Stomach smooth muscle (tissue), 2 donors: ENCODE measurements around the gene RAB22A.
"Not testable (repeated sequence)": the region's sequence is repeated elsewhere in the genome, so short reads cannot be mapped to it uniquely, and the experiment has no call there.

ENCODE experiments used
- H3K27ac ChIP-seq: one replicate; pipeline ENCODE4 v1.7.0; 2013; ENCODE audit warnings: mild to moderate bottlenecking, low read length, inconsistent platforms
- H3K27me3 ChIP-seq, 2 donors: one replicate each; pipeline ENCODE4 v1.7.0; 2013; ENCODE audit warnings: low read length in 2 of 2; ENCODE audit not compliant: insufficient read depth in 2 of 2, control insufficient read depth in 1 of 2
- H3K36me3 ChIP-seq, 2 donors: one replicate each; pipeline ENCODE4 v1.7.0; 2013; ENCODE audit warnings: low read length in 2 of 2; ENCODE audit not compliant: control insufficient read depth in 2 of 2, insufficient read depth in 2 of 2
- H3K4me1 ChIP-seq: one replicate; pipeline ENCODE4 v1.7.0; 2013; ENCODE audit warnings: low read length; ENCODE audit not compliant: control insufficient read depth, insufficient read depth
- H3K4me3 ChIP-seq, 2 donors: one replicate each; pipeline ENCODE4 v1.7.0; 2013; ENCODE audit warnings: low read length in 2 of 2
- H3K9ac ChIP-seq, 2 donors: one replicate each; pipeline ENCODE4 v1.7.0; 2013; ENCODE audit warnings: low read length in 2 of 2, mild to moderate bottlenecking in 1 of 2
- H3K9me3 ChIP-seq, 2 donors: one replicate each; pipeline ENCODE4 v1.7.0; 2013; ENCODE audit warnings: low read length in 2 of 2; ENCODE audit not compliant: control insufficient read depth in 2 of 2
- donor health status: healthy.
- donor health status: Pancreatic carcinoma.

RAB22A gene

DNA sequence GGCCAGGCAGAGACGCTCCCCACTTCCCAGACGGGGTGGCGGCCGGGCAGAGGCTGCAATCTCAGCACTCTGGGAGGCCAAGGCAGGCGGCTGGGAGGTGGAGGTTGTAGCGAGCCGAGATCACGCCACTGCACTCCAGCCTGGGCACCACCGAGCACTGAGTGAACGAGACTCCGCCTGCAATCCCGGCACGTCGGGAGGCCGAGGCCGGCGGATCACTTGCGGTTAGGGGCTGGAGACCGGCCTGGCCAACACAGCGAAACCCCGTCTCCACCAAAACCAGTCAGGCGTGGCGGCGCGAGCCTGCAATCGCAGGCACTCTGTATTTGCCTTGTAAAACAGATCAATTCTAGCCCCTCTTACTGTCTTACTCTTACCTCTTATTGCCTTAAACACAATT is 105.3 kb downstream of the RAB22A start:
- not testable (repeated sequence) for H3K9ac ChIP-seq, H3K4me3 ChIP-seq, H3K27me3 ChIP-seq, H3K4me1 ChIP-seq, H3K27ac ChIP-seq, H3K9me3 ChIP-seq
- peaks cover 3 to 11% of the 10 kb centered on the region in 2 donors for H3K36me3 ChIP-seq

DNA sequence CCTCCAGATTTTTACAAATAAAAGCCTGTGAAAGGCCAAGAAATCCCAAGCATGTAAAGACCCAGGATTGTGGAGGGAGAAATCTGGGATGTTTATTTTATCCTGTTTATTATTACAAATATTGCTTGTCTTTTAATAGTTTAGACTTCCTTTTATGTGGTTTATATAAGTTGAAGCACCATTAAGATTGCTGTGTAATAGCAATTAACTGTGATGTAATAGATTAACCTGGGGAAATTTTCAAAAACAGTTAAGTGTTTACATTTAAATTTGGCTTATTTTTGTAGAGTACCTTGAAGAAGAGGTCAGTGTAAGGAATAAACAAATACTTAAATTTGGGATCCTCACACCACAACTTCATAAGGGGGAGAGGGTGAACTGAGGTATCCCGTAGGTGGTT is 106.5 kb downstream of the RAB22A start:
- no peak overlapping the region for H3K9ac ChIP-seq
- H3K36me3 ChIP-seq, result peaks cover 10 to 11% of the 10 kb centered on the region in 2 donors
- H3K27me3 ChIP-seq, result no peaks in the 10 kb centered on the region
- H3K9me3 ChIP-seq, result no peaks in the 10 kb centered on the region
- H3K4me3 ChIP-seq, result no peak overlapping the region
- no peaks in the 10 kb centered on the region for H3K4me1 ChIP-seq
- no peak overlapping the region for H3K27ac ChIP-seq

DNA sequence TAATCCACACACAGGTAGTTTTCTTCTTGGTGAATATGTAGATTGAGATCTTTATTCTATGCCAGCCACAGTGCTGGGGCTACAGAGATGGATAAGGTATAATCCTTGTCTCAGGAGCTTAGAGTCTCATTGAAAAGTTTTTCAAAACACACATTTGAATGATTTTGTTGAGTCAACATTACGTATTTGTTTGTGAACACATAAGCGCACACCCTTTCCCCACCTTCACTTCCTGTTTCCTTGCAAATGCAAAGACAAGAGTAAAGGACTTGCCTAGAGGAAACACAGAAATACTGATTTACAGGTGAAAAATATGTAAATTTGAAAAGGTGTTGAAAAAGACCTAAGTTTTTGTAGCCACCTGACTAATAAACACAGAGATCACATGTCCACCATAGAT is 107.3 kb downstream of the RAB22A start:
- H3K4me3 ChIP-seq, result no peak overlapping the region
- H3K27me3 ChIP-seq, result no peaks in the 10 kb centered on the region
- H3K9me3 ChIP-seq, result no peaks in the 10 kb centered on the region
- no peak overlapping the region for H3K27ac ChIP-seq
- peaks cover 10 to 14% of the 10 kb centered on the region in 2 donors for H3K36me3 ChIP-seq
- H3K4me1 ChIP-seq, result no peaks in the 10 kb centered on the region
- no peak overlapping the region for H3K9ac ChIP-seq
